Stimulated activated CD4-positive, alpha-beta T cell treated with anti-CD3 and anti-CD28 coated beads, Interleukin-2, amount 100 ng/mL, for 24 hours (primary cell): ENCODE data around the gene ABLIM3.

Experiments
- DNase-seq, 2 donors: peaks; one replicate each; pipeline ENCODE4 v3.0.0-alpha.2; 2020

ABLIM3 gene

DNA sequence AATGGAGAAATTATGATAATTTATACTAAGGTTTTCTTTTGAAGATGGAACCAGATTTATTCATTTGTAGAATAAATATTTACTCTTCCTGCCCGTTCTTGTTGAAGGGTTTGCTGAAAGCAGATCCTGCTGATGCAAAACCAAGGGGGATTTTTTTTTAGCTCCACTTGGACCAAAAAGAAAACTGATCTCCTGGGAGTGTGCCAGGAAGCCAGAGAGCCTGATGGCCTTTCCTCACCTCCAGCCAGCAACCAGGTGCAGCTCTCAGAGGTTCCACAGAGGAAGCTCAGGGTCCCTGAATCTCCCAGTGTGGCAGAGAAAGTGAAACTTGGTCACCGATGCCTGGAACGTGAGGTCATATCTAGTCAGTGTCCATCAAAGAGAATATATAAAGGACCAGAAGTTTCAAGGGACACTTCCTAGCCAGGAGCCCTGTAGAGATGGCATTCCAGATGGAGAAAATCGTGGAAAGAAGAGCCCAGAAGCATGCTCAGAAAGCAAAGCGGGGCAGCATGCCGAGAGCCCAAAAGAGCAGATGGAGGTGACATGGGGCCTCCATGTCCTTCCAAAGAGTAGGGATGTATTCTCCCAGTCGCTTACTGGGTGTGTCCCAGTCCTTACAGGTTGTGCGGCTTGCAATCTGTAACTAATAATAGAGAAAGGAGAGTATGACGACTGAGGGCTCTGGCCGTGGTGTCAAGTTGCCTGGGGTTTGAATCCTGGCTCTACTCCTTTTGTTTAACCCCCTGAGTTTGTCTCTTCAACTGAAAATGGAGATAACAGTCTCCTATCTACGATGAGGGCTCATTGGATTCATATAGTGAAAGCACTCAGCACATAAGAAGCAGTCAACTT, 142.6 kb downstream of the ABLIM3 start:
- DNase-seq, result no peak

DNA sequence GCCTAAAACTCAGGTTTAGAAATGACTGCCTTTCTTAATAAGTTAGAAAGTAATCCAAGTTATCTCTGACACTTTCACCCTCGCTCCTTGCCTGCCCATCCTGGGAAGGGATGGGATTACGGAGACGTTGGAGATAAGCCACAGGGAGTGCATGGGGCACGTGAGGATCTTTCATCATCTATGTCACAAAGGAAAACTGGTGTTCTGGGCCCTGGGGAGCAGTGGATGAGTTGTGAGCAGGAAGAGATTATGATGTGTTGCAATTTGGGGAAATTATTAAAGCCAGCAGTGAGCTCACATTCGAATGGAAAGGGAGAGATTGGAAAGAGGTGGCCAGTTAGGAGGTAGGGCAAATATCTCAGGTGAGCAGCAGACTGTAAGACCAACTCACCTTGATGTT, 143.2 kb downstream of the ABLIM3 start:
- no peak for DNase-seq

DNA sequence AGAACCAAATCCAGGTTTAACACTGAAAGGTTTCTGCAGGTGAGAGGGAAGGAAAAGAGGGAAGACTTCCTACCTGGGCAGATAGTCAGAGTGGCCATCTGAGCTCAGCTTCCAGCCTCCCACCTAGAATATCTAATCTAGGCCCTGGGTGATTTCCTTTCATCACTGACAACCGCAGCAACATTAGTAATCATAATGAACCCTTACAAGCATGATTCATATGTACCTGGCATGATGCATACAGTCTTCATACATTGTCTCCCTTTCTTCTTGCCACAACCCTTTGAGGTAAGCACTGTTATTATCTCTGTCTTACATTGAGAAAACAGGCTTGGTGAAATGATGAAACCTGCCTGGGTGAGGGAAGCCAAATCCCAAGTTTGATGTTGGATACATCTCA, 143.9 kb downstream of the ABLIM3 start:
- DNase-seq, result no peak

DNA sequence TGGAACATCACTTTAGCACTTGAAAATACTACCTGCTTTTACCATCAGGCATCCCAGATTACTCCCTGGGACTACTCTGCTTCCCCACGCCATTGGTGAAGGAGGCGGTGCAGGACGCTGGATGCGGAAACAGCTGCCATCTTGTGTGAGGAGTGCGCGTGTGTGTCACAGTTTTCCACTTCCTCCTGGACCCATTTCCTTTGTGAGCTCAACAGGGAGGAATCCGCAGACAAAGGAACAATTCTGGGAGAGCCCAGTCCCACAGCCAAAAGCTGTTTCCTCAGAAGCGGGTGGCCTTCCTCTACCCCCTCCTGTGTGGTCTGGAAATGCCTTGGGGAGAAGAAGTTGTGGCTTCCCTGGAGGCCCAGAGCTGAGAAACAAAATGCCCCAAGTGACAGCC, 147.1 kb downstream of the ABLIM3 start:
- DNase-seq, result no peak

- no peak for DNase-seq
These were observed 148.0 kb downstream of the ABLIM3 start for GRCh38 chr5:149289301-149289700.

DNA sequence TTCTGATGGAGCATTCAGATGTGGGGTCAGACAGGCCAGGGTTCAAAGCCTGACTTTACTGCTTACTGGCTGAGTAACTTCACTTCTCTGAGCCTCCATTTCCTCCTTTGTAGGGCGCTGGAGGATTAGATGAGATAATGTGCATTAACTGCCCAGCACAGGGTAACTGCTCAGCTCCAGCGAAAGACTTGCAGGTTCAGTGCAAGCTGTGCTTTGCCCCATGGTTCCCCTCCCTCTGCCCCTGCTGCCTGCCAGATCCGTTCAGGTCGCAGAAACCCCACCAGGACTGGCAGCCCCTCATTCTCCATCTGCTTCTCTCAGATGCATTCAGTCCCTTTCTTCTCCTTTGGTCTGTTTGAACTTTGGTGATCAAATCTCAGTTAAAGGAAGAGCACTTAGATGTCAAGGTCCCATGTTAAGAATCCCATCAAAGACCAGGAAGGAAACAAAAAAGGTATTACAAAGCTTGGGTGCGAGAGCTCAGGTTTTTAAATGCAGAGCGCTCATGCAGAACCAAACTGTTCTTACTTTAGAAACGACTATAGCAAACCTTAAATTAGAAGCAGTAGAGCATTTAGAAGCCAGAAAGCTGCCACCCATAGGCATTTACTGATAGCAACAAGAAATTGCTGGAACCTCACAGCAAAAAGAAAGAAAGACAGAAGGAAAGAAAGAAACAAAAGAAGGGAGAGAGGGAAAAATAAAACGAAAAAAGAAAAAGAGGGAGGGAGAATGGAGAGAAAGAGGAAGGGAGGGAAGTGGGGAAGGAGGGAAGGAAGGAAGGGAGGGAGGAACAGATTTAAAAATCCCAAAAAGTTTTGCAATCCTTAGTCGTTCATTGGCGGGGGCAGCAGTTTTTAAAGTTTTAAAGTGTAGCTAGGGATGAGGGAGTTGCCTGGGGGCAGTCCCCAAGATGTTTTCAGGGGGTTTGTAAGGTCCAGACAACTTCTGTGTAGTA, 153.9 kb downstream of the ABLIM3 start:
- DNase-seq, result no peak

DNA sequence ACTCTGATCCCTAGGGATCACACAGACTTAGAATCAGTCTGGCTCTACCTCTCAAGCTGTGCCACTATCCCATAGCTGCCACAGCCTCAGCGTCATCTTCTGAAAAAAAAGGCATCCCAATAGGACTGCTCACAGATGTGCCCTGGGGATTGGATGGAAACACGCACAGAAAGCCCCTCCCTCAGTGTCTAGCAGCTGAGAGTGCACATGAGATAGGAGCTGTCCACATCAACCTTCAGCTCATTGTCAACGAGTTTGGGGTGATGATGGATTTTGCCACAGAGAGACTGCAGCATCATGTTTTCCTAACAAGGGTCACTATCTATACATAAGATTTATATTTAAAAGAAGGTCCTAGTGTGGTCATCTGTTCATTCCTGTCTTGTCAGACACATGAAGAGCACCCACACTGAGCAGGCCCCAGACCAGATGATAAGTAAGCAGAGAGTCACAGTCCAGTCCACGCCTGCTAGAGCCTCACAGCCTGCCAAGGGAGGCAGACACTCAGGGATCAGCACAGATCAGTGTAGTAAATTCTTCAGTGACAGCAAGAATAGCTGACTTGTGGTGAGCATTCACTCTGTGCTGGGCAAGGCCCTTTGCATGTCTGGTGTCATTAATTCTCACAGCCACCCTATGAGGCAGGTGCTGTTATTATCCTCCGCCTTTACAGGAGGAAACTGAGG, 156.2 kb downstream of the ABLIM3 start:
- no peak for DNase-seq

DNA sequence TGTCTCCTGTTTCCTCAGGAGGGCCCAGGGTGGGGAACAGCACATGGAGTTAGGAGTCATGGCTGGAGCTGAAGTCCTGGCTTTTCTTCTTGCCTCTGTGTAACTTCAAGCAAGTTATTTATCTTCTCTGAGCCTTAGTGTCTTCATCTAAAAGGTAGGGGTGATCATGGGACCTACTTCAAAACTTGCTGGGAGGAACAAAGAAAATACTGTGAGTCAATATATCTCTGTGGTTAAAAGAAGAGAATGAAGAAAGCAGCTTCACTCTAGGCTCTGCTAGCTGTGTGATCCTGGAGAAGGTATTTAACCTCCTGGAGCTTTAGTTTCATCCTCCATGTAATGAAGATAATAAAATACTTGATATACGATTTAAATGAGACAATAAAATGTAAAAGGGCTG, 156.9 kb downstream of the ABLIM3 start:
- DNase-seq, result no peak

DNA sequence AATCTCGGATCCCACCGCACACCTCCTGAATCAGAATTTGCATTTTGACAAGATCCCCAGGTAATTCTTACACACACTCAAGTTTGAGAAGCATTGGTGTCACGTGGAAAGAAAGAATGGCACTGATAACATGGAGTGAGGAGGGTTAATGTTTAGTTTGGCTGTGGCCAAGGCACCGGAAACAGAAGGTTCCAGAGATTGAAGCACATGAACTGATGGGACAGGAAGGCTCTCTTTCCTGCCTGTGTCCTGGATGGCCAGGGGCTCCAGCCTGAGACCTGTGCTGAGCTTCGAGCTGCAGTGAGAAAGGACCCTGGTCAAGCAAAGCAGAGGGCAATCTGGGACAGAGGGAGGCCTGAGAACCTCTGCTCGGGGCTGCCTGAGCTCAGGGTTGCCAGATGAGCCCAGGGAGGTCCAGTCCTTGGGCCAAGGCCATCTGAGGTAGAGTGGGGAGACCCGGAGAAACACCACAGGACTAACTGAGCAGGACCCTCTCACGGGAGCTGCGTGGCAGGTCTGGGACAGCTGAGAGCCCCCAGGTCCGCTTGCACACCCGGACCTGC, 157.6 kb downstream of the ABLIM3 start:
- DNase-seq, result no peak

GRCh38 chr5:149299451-149300054, 158.3 kb downstream of the ABLIM3 start:
- DNase-seq, result no peak

- DNase-seq, result no peak
These were observed 159.1 kb downstream of the ABLIM3 start for GRCh38 chr5:149300441-149300840.

DNA sequence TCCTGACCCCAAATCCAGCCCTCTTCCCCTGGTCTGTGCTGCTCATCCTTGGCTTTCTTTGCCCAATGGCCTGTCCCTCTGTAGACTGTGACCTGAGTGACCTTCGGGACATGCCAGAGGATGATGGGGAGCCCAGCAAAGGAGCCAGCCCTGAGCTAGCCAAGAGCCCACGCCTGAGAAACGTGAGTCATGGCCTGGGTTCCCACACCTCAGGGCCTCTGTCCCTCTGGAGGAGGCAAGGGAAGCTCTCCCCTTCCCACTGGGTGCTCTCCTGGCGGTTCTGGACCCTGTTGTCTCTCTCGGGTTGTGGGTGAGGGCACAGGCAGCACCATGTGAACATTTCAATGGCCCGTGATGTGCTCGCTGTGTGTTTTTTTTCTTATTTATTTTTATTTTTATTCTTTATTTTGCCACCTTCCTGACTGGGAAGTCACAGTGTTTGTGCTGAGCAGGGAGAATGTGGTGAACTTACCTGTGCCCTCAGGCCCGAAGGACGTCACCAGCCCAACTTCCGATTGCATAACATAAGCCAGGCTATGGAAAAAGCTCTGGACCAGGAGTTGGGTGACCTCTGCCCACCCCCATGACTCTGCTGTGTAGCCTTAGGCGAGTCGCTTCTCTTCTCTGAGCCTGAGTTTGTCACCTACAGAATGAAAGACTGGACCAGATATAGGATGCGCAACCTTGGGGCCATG, 159.9 kb downstream of the ABLIM3 start:
- no peak for DNase-seq

GRCh38 chr5:149301744-149302380, 160.6 kb downstream of the ABLIM3 start:
- no peak for DNase-seq

DNA sequence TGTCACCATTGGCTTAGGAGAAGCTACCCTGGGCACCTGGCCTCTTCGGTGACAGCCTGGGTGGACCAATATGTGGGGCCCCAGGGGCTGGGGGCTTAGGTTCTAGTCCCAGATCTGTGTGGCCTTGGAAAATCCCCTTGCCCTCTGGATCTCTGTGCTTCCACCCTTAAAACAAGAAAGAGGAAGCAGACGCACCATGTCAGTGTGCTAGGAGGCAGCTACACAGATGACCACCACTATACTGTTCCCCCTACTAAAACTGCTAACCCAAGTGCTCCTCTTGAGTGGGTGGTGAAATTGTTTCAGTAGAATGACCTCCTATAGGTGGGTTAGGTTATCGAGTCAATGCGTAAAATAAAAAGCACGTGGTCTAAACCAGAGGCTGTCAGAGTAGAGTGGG, 161.3 kb downstream of the ABLIM3 start:
- no peak for DNase-seq

- no peak for DNase-seq
These were observed 161.9 kb downstream of the ABLIM3 start for GRCh38 chr5:149303210-149303609.

DNA sequence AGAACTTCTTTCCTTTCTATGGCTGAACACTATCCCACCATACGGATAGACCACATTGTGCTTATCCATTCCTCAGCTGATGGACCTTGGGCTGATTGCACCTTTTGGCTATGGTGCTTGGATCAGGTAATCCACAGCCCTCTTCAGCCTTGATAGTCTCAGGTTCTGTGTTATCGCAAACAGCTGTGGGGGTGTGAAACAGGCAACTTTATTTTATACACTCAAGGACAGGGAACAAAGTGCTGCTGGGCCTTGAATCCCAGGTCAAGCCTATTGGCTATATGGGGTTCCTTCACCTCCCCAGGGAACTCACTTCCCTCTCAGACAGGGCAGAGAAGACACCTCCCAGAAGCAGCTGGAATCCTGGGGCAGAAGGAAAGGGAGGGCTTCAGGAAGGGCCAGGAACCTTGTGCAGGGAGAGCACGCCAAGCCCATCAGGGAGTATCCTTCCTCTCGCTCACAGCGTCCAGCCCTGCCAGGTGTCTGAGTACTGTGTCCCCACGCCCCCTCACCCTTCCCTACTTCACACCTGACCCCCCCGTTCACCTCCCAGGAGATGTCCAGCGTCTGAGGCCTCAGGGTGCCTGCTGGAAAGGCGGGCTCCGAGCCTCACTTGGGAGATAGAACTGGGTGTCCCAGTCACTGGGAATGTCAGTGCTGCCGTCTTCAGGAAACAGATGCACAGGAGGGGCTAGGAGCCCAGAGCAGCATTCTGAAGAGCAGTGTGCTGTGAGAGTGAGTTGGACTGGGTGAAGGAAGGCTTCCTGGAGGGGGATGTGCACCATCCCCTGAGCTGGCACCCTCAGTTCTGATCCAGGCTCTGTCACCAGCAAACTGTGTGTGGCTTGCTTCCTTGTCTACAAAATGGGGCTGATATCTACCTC, 163.1 kb downstream of the ABLIM3 start:
- DNase-seq, result no peak

- no peak for DNase-seq
These were observed 168.1 kb downstream of the ABLIM3 start for GRCh38 chr5:149309354-149309753.
